PFSK-1 (cell line): ENCODE results near the gene DHRSX.

Experiments used
- FOXP2 ChIP-seq: optimal IDR thresholded peaks from 2 replicates; pipeline ENCODE3; 2011; ENCODE audit warnings: borderline replicate concordance, control low read depth, inconsistent platforms; ENCODE audit not compliant: insufficient read depth; ENCODE audit errors: extremely low read length, extremely low read depth
- POLR2AphosphoS5 ChIP-seq: IDR thresholded peaks from 2 replicates; pipeline ENCODE4 v1.6.1; 2012; ENCODE audit warnings: low read depth, mild to moderate bottlenecking, control low read depth, low read length, moderate library complexity
- REST ChIP-seq, 2 experiments: IDR thresholded peaks; 2 replicates each; pipeline versions ENCODE4 v1.6.1 to v1.8.0; 2011 to 2012; ENCODE audit warnings: low read depth in 2 of 2, low read length in 2 of 2, control low read depth in 1 of 2, inconsistent platforms in 1 of 2, mild to moderate bottlenecking in 1 of 2, moderate library complexity in 1 of 2; ENCODE audit not compliant: insufficient read depth in 1 of 2
- SIN3A ChIP-seq: IDR thresholded peaks from 2 replicates; pipeline ENCODE4 v1.6.1; 2012; ENCODE audit warnings: mild to moderate bottlenecking, low read length, moderate library complexity, borderline replicate concordance; ENCODE audit not compliant: insufficient read depth
- TAF1 ChIP-seq: IDR thresholded peaks from 2 replicates; pipeline ENCODE4 v1.6.1; 2012; ENCODE audit warnings: low read length, control low read depth, borderline replicate concordance; ENCODE audit not compliant: insufficient read depth

DHRSX gene

GRCh38 chrX:2512501-2512900, 11.7 kb upstream of the DHRSX start:
- TF ChIP-seq POLR2AphosphoS5 = no peak
- TF ChIP-seq TAF1 = no peak
- TF ChIP-seq FOXP2 = no peak
- TF ChIP-seq SIN3A = no peak
- TF ChIP-seq REST (IDR thresholded peaks at IDR 0.05; ENCODE audit: insufficient read depth in 1 of 2, low read depth in 2 of 2, low read length in 2 of 2) = no peak

- TF ChIP-seq SIN3A = no peak
- TF ChIP-seq POLR2AphosphoS5 = no peak
- TF ChIP-seq REST (IDR thresholded peaks at IDR 0.05; ENCODE audit: insufficient read depth in 1 of 2, low read depth in 2 of 2, low read length in 2 of 2) = no peak
- TF ChIP-seq TAF1 = no peak
- no peak for TF ChIP-seq FOXP2
These were observed 10.6 kb upstream of the DHRSX start for GRCh38 chrX:2511326-2511725.

GRCh38 chrX:2508648-2509335, 8.0 kb upstream of the DHRSX start:
- TF ChIP-seq TAF1 = no peak
- no peak for TF ChIP-seq POLR2AphosphoS5
- TF ChIP-seq SIN3A = no peak
- TF ChIP-seq REST (IDR thresholded peaks at IDR 0.05; ENCODE audit: insufficient read depth in 1 of 2, low read depth in 2 of 2, low read length in 2 of 2) = no peak
- TF ChIP-seq FOXP2 = no peak

- TF ChIP-seq TAF1 (no peak), REST (IDR thresholded peaks at IDR 0.05; ENCODE audit: insufficient read depth in 1 of 2, low read depth in 2 of 2, low read length in 2 of 2) (no peak), SIN3A (no peak), POLR2AphosphoS5 (no peak), FOXP2 (no peak)
These were observed 7.3 kb upstream of the DHRSX start for GRCh38 chrX:2507904-2508627.

GRCh38 chrX:2507196-2507595, 6.4 kb upstream of the DHRSX start:
- no peak for TF ChIP-seq POLR2AphosphoS5
- no peak for TF ChIP-seq FOXP2
- no peak for TF ChIP-seq TAF1
